H1 (cell line): Measurements from ENCODE around the gene ADRA2B. TPM values are rescaled to one million over a fixed set of nuclear protein-coding genes. Genes with fewer than 3 reads are reported as not detected.

Experiments used
- CTCF ChIA-PET: fragments of 300-600 bp; sonication (Branson Sonifier 250); formaldehyde crosslinking; loops from one replicate; lab custom pipeline; 2021; ENCODE audit not compliant: partially characterized antibody; lab: Charles Lee
- POLR2A ChIA-PET: fragments of 300-600 bp; sonication (Branson Sonifier 250); formaldehyde crosslinking; loops from one replicate; lab custom pipeline; 2021; ENCODE audit warnings: inconsistent platforms; ENCODE audit not compliant: partially characterized antibody; lab: Charles Lee
- DNase-seq, 2 experiments: peaks; one replicate each; pipeline versions ENCODE4 v3.0.0 to v3.0.0-alpha.2; 2010 to 2022; ENCODE audit warnings: low spot score in 2 of 2, low read depth in 1 of 2, mixed read lengths in 1 of 2
- FAIRE-seq: peaks from 2 replicates; lab custom pipeline; 2011; peaks lifted over from hg19 to GRCh38; lab: Jason Lieb, UNC
- H2AFZ ChIP-seq: 2 replicates; pipeline ENCODE4 v1.8.1; 2012; ENCODE audit warnings: low read length, inconsistent platforms
- H2AK5ac ChIP-seq: 2 replicates; pipeline ENCODE4 v1.6.1; 2013; ENCODE audit warnings: low read depth, low read length
- H2BK120ac ChIP-seq: replicated peaks from 2 replicates; pipeline ENCODE3; 2013; ENCODE audit warnings: low read depth, low read length, inconsistent platforms
- H2BK12ac ChIP-seq: 2 replicates; pipeline ENCODE4 v1.6.1; 2013; ENCODE audit warnings: low read depth, low read length
- H2BK15ac ChIP-seq: 2 replicates; pipeline ENCODE4 v1.6.1; 2013; ENCODE audit warnings: low read length
- H2BK20ac ChIP-seq: 2 replicates; pipeline ENCODE4 v1.6.1; 2013; ENCODE audit warnings: low read length
- H2BK5ac ChIP-seq: 2 replicates; pipeline ENCODE4 v1.6.1; 2013; ENCODE audit warnings: low read depth, low read length
- H3K14ac ChIP-seq: 2 replicates; pipeline ENCODE4 v1.6.1; 2013; ENCODE audit warnings: inconsistent platforms; ENCODE audit not compliant: insufficient read length
- H3K18ac ChIP-seq: 2 replicates; pipeline ENCODE4 v1.6.1; 2013; ENCODE audit warnings: low read length; ENCODE audit errors: extremely low read depth
- H3K23ac ChIP-seq: 2 replicates; pipeline ENCODE4 v1.6.1; 2013; ENCODE audit warnings: inconsistent platforms; ENCODE audit not compliant: insufficient read length
- H3K23me2 ChIP-seq: 2 replicates; pipeline ENCODE4 v1.6.1; 2013; ENCODE audit warnings: low read depth, low read length
- H3K27ac ChIP-seq: 2 replicates; pipeline ENCODE4 v1.6.1; 2011; ENCODE audit warnings: low read depth, low read length, inconsistent platforms
- H3K27me3 ChIP-seq, 4 experiments: replicated peaks in 1 of 4; 1 replicate in 1 of 4; 2 replicates in 3 of 4; pipeline versions ENCODE4 v1.6.1 to v1.8.1; 2011 to 2013; ENCODE audit warnings: low read length in 3 of 4, mild to moderate bottlenecking in 3 of 4, inconsistent platforms in 2 of 4, mixed read lengths in 2 of 4, moderate library complexity in 1 of 4; ENCODE audit not compliant: control insufficient read depth in 3 of 4, insufficient read depth in 3 of 4; ENCODE audit errors: extremely low read depth in 1 of 4
- H3K36me3 ChIP-seq, 4 experiments: 2 replicates each; pipeline versions ENCODE4 v1.6.1 to v1.8.1; 2011 to 2013; ENCODE audit warnings: mild to moderate bottlenecking in 4 of 4, low read length in 3 of 4, moderate library complexity in 2 of 4, control low read depth in 1 of 4, inconsistent platforms in 1 of 4; ENCODE audit not compliant: insufficient read depth in 4 of 4, control insufficient read depth in 2 of 4
- H3K4ac ChIP-seq: replicated peaks from 2 replicates; pipeline ENCODE3; 2013; ENCODE audit warnings: low read length, low read depth, mixed read lengths, inconsistent platforms; ENCODE audit not compliant: insufficient read length
- H3K4me1 ChIP-seq, 4 experiments: replicated peaks in 1 of 4; 1 replicate in 1 of 4; 2 replicates in 3 of 4; pipeline versions ENCODE4 v1.6.1 to v1.8.1; 2011 to 2013; ENCODE audit warnings: low read length in 3 of 4, inconsistent platforms in 2 of 4, mixed read lengths in 1 of 4; ENCODE audit not compliant: insufficient read depth in 4 of 4, control insufficient read depth in 3 of 4
- H3K4me2 ChIP-seq, 2 experiments: 2 replicates each; pipeline versions ENCODE4 v1.6.1 to v1.8.1; 2011 to 2013; ENCODE audit warnings: low read depth in 2 of 2, low read length in 2 of 2, control low read depth in 1 of 2, inconsistent platforms in 1 of 2, mild to moderate bottlenecking in 1 of 2; ENCODE audit not compliant: insufficient read depth in 1 of 2
- H3K4me3 ChIP-seq, 4 experiments: fragments of 200-600, 300-600 bp in 1 of 4; sonication (generic), shearing (Covaris generic), sonication (Bioruptor Twin) in 1 of 4; 2 replicates each; pipeline versions ENCODE4 v1.5.1 to v1.8.1; 2011 to 2016; ENCODE audit warnings: low read length in 4 of 4, low read depth in 3 of 4, control low read depth in 2 of 4, inconsistent platforms in 2 of 4, mild to moderate bottlenecking in 2 of 4, mixed read lengths in 1 of 4, moderate library complexity in 1 of 4; ENCODE audit not compliant: insufficient read depth in 2 of 4; ENCODE audit errors: extremely low read depth in 1 of 4
- H3K56ac ChIP-seq: replicated peaks from 2 replicates; pipeline ENCODE3; 2013; ENCODE audit warnings: low read depth, mild to moderate bottlenecking, mixed read lengths, low read length, inconsistent platforms; ENCODE audit not compliant: insufficient read length
- H3K79me1 ChIP-seq: 2 replicates; pipeline ENCODE4 v1.6.1; 2013; ENCODE audit warnings: low read depth, low read length, control low read depth
- H3K79me2 ChIP-seq, 2 experiments: 2 replicates each; pipeline versions ENCODE4 v1.6.1 to v1.8.1; 2012 to 2013; ENCODE audit warnings: low read length in 2 of 2, mild to moderate bottlenecking in 2 of 2, inconsistent platforms in 1 of 2; ENCODE audit not compliant: insufficient read depth in 2 of 2, control insufficient read depth in 1 of 2
- H3K9ac ChIP-seq, 4 experiments: replicated peaks in 1 of 4; 1 replicate in 1 of 4; 2 replicates in 3 of 4; pipeline versions ENCODE4 v1.6.1 to v1.8.1; 2011 to 2013; ENCODE audit warnings: low read depth in 3 of 4, low read length in 3 of 4, control low read depth in 2 of 4, mild to moderate bottlenecking in 2 of 4, moderate library complexity in 2 of 4, inconsistent platforms in 1 of 4; ENCODE audit errors: extremely low read depth in 1 of 4
- H3K9me3 ChIP-seq, 2 experiments: 2 replicates each; pipeline versions ENCODE4 v1.6.1 to v1.8.1; 2012 to 2013; ENCODE audit warnings: mild to moderate bottlenecking in 2 of 2, moderate library complexity in 2 of 2, control low read depth in 1 of 2, inconsistent platforms in 1 of 2, low read depth in 1 of 2, low read length in 1 of 2, mixed read lengths in 1 of 2; ENCODE audit not compliant: insufficient read depth in 2 of 2
- H4K20me1 ChIP-seq, 2 experiments: replicated peaks in 1 of 2; 2 replicates each; pipeline versions ENCODE3 to v1.8.1; 2011 to 2013; ENCODE audit warnings: inconsistent platforms in 2 of 2, low read length in 2 of 2, mild to moderate bottlenecking in 1 of 2; ENCODE audit not compliant: insufficient read depth in 2 of 2, control insufficient read depth in 1 of 2
- H4K5ac ChIP-seq: 2 replicates; pipeline ENCODE4 v1.6.1; 2013; ENCODE audit warnings: low read length, low read depth, mixed read lengths, inconsistent platforms; ENCODE audit not compliant: insufficient read length
- H4K8ac ChIP-seq: 2 replicates; pipeline ENCODE4 v1.8.0; 2013; ENCODE audit warnings: mild to moderate bottlenecking, moderate library complexity, low read length, inconsistent platforms; ENCODE audit not compliant: insufficient read depth; ENCODE audit errors: extremely low read depth
- H4K91ac ChIP-seq: replicated peaks from 2 replicates; pipeline ENCODE3; 2013; ENCODE audit warnings: low read length, mixed read lengths, inconsistent platforms; ENCODE audit not compliant: insufficient read length
- KDM5A ChIP-seq: fragments of 200-600 bp; IDR thresholded peaks from 2 replicates; pipeline ENCODE4 v1.7.1; 2012; ENCODE audit warnings: mild to moderate bottlenecking, low read length, inconsistent platforms, mixed read lengths
- PHF8 ChIP-seq: fragments of 200-600 bp; sonication (generic); conservative IDR thresholded peaks from 2 replicates; pipeline ENCODE4 v1.7.1; 2012; ENCODE audit warnings: low read depth, mild to moderate bottlenecking, inconsistent platforms, low read length, moderate library complexity
- WGBS, 2 experiments: shearing (Covaris generic) in 1 of 2; methylation state at CpG; one replicate each; pipeline versions ENCODE4 v1.1.6 to v1.1.7; 2013 to 2015; ENCODE audit warnings: low lambda C conversion rate in 2 of 2, mixed read lengths in 2 of 2, inconsistent platforms in 1 of 2, low coverage in 1 of 2, missing lambda C conversion rate in 1 of 2; ENCODE audit not compliant: insufficient replicate concordance in 2 of 2, insufficient coverage in 1 of 2, insufficient read length in 1 of 2; ENCODE audit errors: extremely low coverage in 1 of 2, missing lambda C conversion rate in 1 of 2; 5-methylcytosine and 5-hydroxymethylcytosine counted together
- polyA plus RNA-seq, 7 experiments: library from polyadenylated mRNA; depleted of rRNA in 3 of 7; stranded (reverse) in 5 of 7; unstranded in 2 of 7; fragments of >200 nt in 5 of 7; fragments of 200-250 nt in 2 of 7; gene quantifications; 1 replicate in 5 of 7; 2 replicates in 1 of 7; 4 replicates in 1 of 7; pipeline versions ENCODE4 v1.2.1 to v1.2.3, GENCODE V29; 2011 to 2013; ENCODE audit warnings: missing spikeins in 2 of 7, mixed read lengths in 2 of 7
- total RNA-seq: library from RNA; stranded (reverse); fragmentation: NEBNext Ultra II Directional; extraction: Animal tissue kit (Norgen Biotek cat#: 25700); gene quantifications from 2 replicates; pipeline ENCODE4 v1.2.1, GENCODE V29; 2021

ADRA2B gene
- total and polyA plus RNA-seq, 2 of the 8 experiments (the other 6 are each of a cell fraction or from before 2014, with no cell fraction given): 5.8 to 6.5 TPM

DNA sequence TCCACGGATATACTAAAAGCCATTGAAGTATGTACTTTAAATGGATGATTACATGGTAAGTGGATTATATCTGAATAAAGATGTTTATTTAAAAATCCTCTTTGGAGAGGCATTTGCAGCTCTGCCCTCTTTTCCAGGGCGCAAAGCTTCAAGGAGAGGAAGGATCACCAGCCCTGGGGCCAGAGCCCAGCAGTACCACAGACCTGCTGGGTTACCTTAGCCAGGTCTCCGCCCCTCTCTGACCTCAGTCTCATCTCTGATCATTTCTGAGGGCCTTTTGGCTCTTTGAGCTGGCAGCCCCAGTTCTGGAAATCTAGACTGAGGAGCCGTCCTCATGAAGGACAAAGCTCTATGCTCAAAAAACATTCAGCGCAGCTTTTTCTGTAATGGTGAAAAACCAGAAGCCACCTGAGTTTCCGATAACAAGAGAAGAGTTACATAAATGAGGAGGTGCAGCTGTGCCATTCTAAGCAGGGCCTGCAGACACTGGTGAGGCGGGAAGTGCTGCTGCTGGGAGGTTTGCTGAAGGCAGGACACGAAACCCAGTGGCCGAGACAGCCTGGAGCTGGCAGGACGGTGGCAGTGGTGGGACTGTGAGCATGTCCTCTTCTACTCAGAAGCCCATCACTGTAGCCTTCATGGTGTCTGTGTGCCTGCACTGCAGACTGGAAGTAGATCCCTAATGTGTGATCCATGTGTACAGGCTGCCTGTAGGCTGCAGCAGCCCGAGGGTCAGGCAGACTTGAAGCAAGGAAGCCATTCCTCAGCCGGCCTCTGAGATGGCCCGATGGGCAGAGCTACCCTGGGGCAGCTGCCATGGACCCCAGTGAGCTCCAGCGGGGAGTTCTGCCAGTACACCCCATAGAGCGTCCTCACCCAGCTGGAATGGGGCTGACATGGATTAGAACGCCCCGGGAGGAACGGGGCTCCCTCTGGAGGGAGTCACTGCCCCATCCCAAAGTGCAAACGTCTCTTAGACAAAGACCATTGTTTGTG lies 27.7 kb downstream of the ADRA2B start:
- Histone ChIP-seq H2BK20ac (no peak overlapping the region), H3K79me2 (no peaks in the 10 kb centered on the region), H3K4me2 (no peak overlapping the region), H3K79me1 (no peaks in the 10 kb centered on the region), H3K4me1 (peaks cover 3 to 24% (median 10%) of the 10 kb centered on the region in 4 experiments), H4K5ac (no peak overlapping the region), H4K91ac (peak overlapping the region; percentile 47), H3K18ac (no peak overlapping the region), H3K9ac (no peak overlapping the region), H2BK120ac (no peak overlapping the region), H2AFZ (peak overlapping the region; percentile 89; the same call in 1 of the 2 replicates), H3K36me3 (no peaks in the 10 kb centered on the region), H4K20me1 (no peaks in the 10 kb centered on the region), H3K56ac (no peak overlapping the region), H2BK5ac (no peak overlapping the region), H3K23ac (no peak overlapping the region), H3K27me3 (no peaks in the 10 kb centered on the region; a peak in 1 of 7 replicates), H2BK12ac (0 out of 2 replicates have a peak overlapping the region, but pooled peaks have one; percentile 31), H3K4me3 (no peak overlapping the region), H2BK15ac (0 out of 2 replicates have a peak overlapping the region, but pooled peaks have one; percentile 19), H3K23me2 (no peaks in the 10 kb centered on the region), H3K14ac (no peak overlapping the region), H3K4ac (no peak overlapping the region), H3K27ac (no peak overlapping the region), H2AK5ac (no peak overlapping the region), H4K8ac (no peak overlapping the region), H3K9me3 (no peaks in the 10 kb centered on the region)
- POLR2A ChIA-PET: no interaction called here
- CTCF ChIA-PET: interaction anchor here (1.0 to 3.0 kb wide), 7 partner anchors 11 to 86 kb away, joined by 3 to 12 read pairs (median 5); partner anchors contain the start of genes ADRA2B and ASTL
- DNase-seq: peak in 1 of 2 experiments; percentile 44
- no peak for FAIRE-seq
- WGBS, 2 experiments: 87% methylated on average over 19 of the region's 19 CpGs; no CpG with 5 or more reads in 1 of the 2 experiments
- TF ChIP-seq PHF8: no peak
- no peak for TF ChIP-seq KDM5A
